Spleen (tissue), 7 donors: Measurements from ENCODE around the gene CFAP251.

Source experiments
- POLR2AphosphoS5 ChIP-seq, 3 donors: sonication (generic); formaldehyde crosslinking; IDR thresholded peaks; one replicate each; pipeline ENCODE4 v1.5.1; 2017; ENCODE audit warnings: antibody characterized with exemption in 3 of 3
- TF ChIP-seq, protein P1 (sequence below), 11 experiments: fragments of 200-600 bp in 7 of 11; fragments of 450-650 bp in 4 of 11; sonication (generic) in 4 of 11; IDR thresholded peaks in 8 of 11; conservative IDR thresholded peaks in 3 of 11; 1 replicate in 7 of 11; 2 replicates in 4 of 11; pipeline versions ENCODE4 v1.4.0 to v1.8.0; 2016 to 2021; ENCODE audit warnings: antibody characterized with exemption in 11 of 11, inconsistent platforms in 4 of 11, mild to moderate bottlenecking in 1 of 11
- donor health status: DM: no; HTN: no; CAD: no; lungs with moderate emphysema.
- donor health status: DM: no; HTN: no; CAD: no.
- donor health status: DM: no; HTN: no; CAD: no.

DNA sequence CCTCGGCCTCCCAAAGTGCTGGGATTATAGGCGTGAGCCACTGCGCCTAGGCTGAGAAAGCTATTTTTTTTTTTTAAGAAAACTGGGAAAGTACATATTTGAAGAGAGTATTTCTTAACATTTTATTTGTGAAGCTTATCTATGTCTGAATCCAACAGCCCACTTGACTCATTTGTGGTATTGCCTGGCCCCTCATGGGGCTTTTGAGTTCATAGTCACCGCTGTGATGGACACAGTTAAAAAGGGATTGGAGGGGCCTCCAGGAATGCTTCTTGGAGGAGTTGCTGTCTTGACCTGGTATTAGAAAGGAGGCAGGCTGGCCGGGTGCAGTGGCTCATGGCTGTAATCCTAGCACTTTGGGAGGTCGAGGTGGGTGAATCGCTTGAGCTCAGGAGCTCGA is 129.8 kb downstream of the CFAP251 start:
- TF ChIP-seq, protein P1, sequence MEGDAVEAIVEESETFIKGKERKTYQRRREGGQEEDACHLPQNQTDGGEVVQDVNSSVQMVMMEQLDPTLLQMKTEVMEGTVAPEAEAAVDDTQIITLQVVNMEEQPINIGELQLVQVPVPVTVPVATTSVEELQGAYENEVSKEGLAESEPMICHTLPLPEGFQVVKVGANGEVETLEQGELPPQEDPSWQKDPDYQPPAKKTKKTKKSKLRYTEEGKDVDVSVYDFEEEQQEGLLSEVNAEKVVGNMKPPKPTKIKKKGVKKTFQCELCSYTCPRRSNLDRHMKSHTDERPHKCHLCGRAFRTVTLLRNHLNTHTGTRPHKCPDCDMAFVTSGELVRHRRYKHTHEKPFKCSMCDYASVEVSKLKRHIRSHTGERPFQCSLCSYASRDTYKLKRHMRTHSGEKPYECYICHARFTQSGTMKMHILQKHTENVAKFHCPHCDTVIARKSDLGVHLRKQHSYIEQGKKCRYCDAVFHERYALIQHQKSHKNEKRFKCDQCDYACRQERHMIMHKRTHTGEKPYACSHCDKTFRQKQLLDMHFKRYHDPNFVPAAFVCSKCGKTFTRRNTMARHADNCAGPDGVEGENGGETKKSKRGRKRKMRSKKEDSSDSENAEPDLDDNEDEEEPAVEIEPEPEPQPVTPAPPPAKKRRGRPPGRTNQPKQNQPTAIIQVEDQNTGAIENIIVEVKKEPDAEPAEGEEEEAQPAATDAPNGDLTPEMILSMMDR (IDR thresholded peaks at IDR 0.05 in 8 of 11, conservative IDR thresholded peaks at IDR 0.05 in 3 of 11): no peak
- TF ChIP-seq POLR2AphosphoS5 (IDR thresholded peaks at IDR 0.05): no peak
